NCI-H748 treated with DMSO at 0.1 percent for 48 hours (cell line): ENCODE data around the gene BCAP29.

Source experiments
- DNase-seq: peaks from one replicate; lab custom pipeline; 2025; lab: John Stamatoyannopoulos, UW

Gene BCAP29

DNA sequence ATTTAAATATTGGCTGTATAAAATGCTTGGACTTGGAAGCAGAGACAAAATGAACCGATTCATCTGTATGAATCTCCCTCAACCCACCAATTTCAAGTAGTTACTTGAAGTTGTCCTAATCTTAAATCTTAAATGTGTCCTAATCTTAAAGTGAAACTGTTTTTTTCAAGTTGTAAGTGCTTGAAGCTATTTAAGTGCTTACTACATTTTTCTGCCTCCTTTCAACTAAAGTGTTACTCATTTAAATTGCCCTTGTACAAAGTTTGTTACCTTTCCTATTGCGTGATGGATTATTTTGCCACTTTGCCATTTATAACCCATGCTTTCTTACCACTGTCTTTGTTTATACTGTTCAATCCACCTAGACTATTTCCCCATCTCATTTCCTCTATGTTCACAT is 2.8 kb downstream of the BCAP29 start:
- DNase-seq, result no peak

DNA sequence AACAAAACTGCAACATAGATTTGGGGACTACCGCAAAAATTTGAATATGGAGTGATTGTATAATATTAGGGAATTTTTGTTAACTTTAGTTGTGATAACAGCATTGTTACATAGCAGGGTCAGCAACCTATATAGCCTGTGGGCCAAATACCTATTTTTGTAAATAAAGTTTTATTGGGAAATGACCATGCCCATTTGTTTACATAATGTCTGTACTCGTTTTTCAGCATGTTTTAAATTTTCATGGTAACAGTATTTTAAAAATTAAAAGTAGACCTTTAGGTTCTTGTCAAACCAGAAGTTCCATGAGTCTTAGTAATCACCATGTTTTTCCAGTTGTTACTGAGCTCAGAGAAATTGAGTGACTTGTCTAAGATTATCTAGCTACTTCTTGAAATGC is 4.7 kb downstream of the BCAP29 start:
- no peak for DNase-seq

DNA sequence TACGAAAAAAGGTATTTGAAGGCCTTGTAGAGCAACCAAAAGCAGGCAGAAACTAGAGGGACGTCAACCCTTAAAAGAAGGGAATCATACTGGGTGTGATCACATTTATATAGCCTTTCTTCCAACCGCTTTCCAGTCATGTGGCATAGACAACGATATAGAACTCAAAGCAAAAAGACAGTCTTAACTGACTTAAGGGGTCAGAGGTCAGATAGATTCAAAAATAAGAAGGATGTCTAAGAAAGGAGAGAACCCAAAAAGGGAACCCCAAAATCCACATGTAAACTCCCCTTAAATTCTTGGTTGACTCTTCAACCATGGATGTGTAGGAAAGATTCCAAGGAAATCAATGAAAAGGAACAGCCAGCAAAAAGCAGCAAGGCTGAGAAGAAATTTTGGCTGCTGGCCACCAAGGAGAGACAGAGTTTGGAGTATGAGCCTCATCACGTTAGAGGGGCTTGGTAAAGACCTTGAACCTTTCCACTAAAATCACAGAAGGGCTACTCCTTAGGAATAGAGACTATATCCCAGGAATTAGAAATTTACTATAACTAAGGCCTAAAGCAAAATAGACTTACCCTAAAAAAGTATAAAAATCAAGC is 8.6 kb downstream of the BCAP29 start:
- no peak for DNase-seq

DNA sequence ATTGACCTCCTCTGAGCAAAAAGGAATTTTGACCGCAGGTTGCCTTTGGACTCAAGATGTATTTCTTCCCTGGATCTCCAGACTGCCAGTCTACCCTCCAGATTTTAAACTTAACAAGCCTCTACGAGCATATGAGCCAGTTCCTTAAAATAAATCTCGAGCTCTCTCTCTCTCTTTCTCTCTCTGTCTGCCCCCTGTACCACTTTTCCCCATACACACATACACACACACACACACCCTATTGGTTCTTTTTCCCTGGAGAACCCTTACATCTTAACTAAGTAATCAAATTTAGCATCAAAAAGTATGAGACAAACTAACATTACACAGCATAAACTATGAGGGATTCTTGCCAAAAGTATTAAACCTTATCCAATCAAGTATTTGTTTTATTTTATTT is 11.4 kb downstream of the BCAP29 start:
- no peak for DNase-seq

GRCh38 chr7:107592361-107593024 is 12.4 kb downstream of the BCAP29 start:
- no peak for DNase-seq

DNA sequence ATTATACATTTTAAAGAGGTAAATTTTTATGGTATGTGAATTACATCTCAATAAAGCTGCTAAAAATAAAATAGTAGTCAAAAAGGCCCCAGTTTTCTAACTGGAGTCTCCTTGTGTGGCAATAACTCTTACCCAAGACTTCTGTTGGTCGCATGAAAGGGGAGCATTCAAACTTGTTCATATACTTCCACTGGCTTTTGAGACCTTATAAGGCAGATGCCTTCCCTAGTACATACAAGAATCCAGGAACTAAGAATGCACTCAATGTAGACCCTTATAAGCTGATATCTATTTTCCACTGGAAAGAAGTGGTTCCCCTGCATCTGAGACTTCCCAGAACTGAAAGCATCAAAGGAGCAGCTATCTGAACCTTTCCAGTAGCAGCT is 13.0 kb downstream of the BCAP29 start:
- DNase-seq, result no peak

GRCh38 chr7:107594961-107595737 is 15.1 kb downstream of the BCAP29 start:
- DNase-seq, result no peak

DNA sequence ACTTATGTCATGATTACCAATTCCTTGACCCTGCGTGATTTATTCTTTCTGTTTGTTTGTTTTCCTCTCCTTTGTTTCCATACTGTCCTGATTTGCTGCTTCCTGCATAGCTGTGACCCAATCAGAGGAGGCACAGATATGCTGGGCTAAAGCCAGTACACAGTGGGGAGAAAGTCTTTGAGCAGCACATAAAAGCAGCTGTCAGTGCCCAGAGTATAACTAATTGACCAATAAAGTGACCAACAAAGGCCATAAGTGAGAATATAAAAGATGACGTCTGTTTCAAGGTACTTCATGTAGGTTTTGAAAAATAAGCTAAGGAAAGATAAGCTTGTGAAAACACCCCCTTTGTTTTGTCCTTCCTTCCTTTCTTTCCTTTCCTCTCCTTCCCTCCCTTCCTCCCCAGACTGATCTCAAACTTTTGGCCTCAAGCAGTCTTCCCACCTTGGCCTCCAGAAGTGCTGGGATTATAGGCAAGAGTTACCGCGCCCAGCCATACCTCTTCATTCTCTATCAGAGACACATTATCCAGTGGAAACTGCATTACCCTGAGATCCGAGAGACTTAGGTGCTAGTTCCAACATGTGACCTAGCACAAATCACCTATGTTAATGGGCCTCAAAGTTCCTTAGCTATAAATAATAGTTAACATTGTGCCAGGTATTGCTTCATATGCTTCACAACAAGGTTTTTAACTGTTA is 17.0 kb downstream of the BCAP29 start:
- no peak for DNase-seq

- no peak for DNase-seq
Observed at GRCh38 chr7:107597582-107597916, 17.5 kb downstream of the BCAP29 start.

- DNase-seq, result no peak
Observed at GRCh38 chr7:107597953-107598352, 17.9 kb downstream of the BCAP29 start.

- DNase-seq, result no peak
Observed at GRCh38 chr7:107599262-107599661, 19.2 kb downstream of the BCAP29 start.

- DNase-seq, result no peak
Observed at GRCh38 chr7:107600816-107601215, 20.8 kb downstream of the BCAP29 start.

DNA sequence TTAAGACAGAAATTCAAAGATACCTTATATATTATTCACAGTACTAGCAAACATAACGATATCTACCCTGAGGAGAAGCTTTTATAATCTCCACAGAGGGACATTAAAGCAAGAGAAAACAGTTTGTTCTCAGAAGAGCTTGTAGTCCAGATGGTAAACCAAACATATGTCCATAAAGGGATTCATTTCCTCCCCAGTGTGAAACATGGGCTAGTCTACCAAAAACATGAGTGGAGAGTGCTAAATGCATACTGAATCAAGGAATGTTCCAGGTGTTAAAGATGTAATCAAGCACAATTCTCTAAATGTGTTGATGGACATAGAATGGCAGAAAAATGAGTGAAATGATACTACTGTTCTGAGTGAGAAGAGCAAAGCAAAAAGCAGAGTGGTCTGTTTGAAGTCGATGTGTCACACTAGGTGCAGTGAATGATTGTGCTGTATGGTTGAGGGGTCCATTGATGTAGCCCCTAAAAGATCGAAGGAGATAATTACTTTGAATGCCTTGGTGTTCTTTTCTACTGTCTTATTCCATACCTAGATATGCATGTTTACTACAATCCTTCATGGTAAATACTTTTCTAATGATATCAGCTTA is 25.3 kb downstream of the BCAP29 start:
- no peak for DNase-seq

DNA sequence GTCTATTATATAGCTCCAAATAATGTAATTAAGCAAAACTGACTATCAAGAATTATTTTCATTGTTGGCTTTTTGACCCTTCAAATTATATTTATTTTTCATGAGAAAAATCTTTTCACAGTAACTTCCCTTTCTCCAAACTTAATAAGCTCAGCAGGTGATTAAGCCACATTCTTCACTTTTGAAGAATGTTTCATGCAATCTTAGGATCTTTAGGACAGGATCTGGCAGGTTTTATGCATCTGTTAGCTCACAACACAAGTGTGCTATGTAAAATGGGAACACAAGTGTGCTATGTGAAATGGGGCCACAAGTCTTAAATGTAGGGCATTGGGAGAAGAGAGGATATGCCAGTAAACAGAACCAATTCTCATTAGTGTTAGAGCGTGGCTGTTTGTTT is 26.3 kb downstream of the BCAP29 start:
- DNase-seq, result no peak

- DNase-seq, result no peak
Observed at GRCh38 chr7:107609811-107610261, 29.8 kb downstream of the BCAP29 start.

GRCh38 chr7:107610323-107610722 is 30.3 kb downstream of the BCAP29 start:
- no peak for DNase-seq

DNA sequence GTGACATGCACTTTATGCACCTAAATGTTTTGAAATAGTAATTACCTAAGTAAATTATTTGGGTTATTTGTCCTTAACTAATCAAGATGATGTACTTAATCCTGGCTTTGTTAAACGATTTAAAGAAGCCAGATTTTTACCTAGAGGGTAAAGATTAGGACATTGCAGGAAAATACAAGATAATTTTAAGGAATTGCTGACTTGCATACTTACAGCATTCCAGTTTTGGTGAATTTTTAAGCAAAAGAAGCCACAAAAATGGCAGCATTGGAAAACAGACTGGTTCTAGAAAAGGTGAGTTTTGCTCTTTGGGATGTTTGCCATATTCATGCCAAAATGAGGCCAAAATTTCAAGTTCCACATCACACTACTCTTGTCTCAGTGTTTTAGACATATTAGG is 33.4 kb downstream of the BCAP29 start:
- no peak for DNase-seq

DNA sequence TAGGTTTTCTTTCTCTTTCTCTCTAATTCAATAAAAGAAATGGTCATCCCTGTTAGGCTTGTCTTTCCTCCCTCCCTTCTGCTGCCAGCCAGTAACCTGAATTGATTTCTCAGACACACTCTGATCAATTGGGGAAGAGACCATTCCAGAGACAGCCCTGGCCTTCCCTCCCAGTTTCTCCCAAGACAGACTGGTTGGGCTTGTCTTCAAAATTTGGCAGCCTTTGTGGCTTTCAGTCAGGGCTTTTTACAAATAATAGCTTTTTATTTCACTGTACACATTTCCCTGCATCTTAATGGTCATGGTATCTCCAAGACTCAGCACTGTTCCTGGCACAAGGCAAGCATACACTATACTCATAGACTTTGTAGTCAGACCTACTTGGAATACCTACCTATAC is 33.9 kb downstream of the BCAP29 start:
- DNase-seq, result no peak

DNA sequence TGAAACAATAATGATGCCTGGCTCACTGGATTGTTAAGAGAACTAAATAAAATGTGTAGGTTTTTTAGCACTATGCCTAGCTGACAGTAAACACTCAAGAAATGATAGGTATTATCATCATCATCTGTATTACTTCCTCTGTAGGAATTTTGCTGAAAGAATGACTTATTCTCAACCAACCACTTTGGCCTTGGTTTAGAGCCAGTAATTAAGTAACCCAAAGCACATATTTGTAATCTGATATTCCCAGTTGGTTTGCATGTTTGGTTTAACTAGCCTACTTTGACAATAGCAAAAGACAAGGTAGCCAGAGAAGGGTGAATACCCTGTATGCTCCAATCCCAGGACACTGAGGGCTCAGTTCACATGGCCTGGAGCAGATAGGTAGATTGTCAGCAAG is 34.4 kb downstream of the BCAP29 start:
- no peak for DNase-seq

DNA sequence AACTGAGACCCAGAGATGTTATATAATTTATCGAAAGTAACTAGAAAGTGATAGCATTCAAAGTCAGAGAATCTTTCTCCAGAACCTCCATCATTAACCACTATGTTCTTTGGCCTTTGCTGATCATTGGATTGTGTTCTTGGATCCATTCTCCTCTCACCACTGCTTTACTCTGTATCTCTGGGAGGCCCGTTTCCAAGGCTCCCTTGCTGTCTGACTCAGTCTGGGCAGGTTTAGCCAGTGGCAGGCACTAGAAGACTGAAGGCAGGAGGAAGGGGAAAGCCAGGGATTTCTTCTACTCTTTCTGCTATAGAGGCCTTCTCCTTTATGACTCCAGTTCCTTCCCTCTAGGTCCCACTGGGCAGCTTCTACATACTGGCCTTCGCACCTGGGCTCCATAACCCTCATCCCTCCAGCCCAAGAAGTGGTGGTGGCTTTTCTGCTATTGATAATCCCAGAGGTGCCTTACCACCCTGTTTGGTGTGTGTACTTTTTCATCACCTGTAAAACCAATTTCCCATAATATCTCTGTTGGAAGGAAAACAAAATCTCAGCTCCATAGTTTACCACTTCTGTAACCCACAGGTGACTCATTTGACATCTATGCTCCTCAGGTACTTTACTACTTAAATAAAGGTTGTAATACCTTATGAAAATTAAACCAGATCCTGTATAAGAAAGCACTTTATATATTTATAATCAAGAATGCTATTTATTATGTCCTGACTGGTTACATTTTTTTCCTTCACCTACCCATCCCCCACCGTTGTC is 36.0 kb downstream of the BCAP29 start:
- no peak for DNase-seq

GRCh38 chr7:107622429-107622828 is 42.4 kb downstream of the BCAP29 start:
- DNase-seq, result no peak

DNA sequence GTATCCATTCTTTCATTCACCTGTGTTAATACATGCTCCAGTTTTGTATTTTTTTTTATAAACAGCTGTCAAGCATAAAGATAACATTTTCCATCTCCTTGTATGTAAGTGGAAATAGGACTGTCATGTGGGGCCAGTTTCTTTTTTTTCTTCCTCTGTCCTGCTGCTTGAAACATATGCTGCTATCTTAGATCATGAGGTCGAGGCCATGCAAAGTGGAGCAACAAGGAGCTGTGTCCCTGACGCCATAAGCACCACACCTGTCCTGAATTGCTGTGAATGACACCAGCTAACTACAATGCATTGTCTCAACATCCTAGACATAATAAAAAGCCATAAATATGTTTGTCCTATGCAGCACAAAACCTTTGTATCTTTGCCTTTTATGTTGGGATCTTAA is 42.8 kb downstream of the BCAP29 start:
- no peak for DNase-seq
